Heart left ventricle (tissue), 16 donors: ENCODE data around the gene ATXN1. TPM values are rescaled to one million over a fixed set of nuclear protein-coding genes. Genes with fewer than 3 reads are reported as not detected.

ENCODE experiments used
- ATAC-seq, 4 donors: fragments of 200-7000 bp; cut with Tn5 transposase; one replicate each; pipeline ENCODE4 v1.9.1; 2020 to 2022; ENCODE audit warnings: moderate library complexity in 4 of 4, mild to moderate bottlenecking in 3 of 4, moderate number of reproducible peaks in 1 of 4
- DNase-seq, 5 donors: peaks; one replicate each; pipeline ENCODE4 v3.0.0-alpha.2; 2020
- H3K27ac ChIP-seq, 12 donors: fragments of 200-600 bp; sonication (generic) in 4 of 12; one replicate each; pipeline versions ENCODE4 v1.5.0 to v1.8.0; 2016 to 2022; ENCODE audit warnings: mild to moderate bottlenecking in 2 of 12
- H3K27me3 ChIP-seq, 9 donors: fragments of 200-600 bp; sonication (generic) in 2 of 9; one replicate each; pipeline versions ENCODE4 v1.5.1 to v1.8.0; 2016 to 2022; ENCODE audit warnings: mild to moderate bottlenecking in 3 of 9
- H3K36me3 ChIP-seq, 9 donors: fragments of 200-600 bp; sonication (generic) in 2 of 9; one replicate each; pipeline versions ENCODE4 v1.5.0 to v1.8.0; 2018 to 2022; ENCODE audit warnings: mild to moderate bottlenecking in 2 of 9
- H3K4me1 ChIP-seq, 12 donors: fragments of 200-600 bp; sonication (generic) in 4 of 12; one replicate each; pipeline versions ENCODE4 v1.5.0 to v1.8.0; 2016 to 2022; ENCODE audit warnings: mild to moderate bottlenecking in 3 of 12
- H3K4me3 ChIP-seq, 12 donors: fragments of 200-600 bp; sonication (generic) in 4 of 12; one replicate each; pipeline versions ENCODE4 v1.5.0 to v1.8.0; 2017 to 2022; ENCODE audit warnings: mild to moderate bottlenecking in 9 of 12, moderate library complexity in 4 of 12
- H3K9me3 ChIP-seq, 12 donors: fragments of 200-600 bp; sonication (generic) in 4 of 12; one replicate each; pipeline versions ENCODE4 v1.5.0 to v1.8.0; 2016 to 2022; ENCODE audit warnings: mild to moderate bottlenecking in 1 of 12
- CTCF ChIP-seq, 12 donors: fragments of 200-600 bp; sonication (generic) in 4 of 12; IDR thresholded peaks; one replicate each; pipeline versions ENCODE4 v1.5.0 to v1.8.0; 2018 to 2022; ENCODE audit warnings: antibody characterized with exemption in 12 of 12, mild to moderate bottlenecking in 5 of 12
- POLR2A ChIP-seq, 2 donors: fragments of 450-650 bp; IDR thresholded peaks; one replicate each; pipeline ENCODE4 v1.6.1; 2017; ENCODE audit warnings: antibody characterized with exemption in 2 of 2, mild to moderate bottlenecking in 2 of 2, moderate library complexity in 2 of 2
- WGBS, 4 donors: extraction: QIAGEN DNeasy Blood & Tissue Kit in 2 of 4; methylation state at CpG; one replicate each; pipeline versions ENCODE4 v1.1.5 to v1.1.7; 2013 to 2018; 5-methylcytosine and 5-hydroxymethylcytosine counted together
- intact Hi-C, 10 donors: fragments of 100-400 bp; cut with DNase I; formaldehyde crosslinking; loops; one replicate each; pipeline versions ENCODE4 v1.11.1 to v1.14.2; 2022
- polyA plus RNA-seq, 2 donors: library from polyadenylated mRNA; stranded (reverse); fragments of 200-250 nt; gene quantifications; one replicate each; pipeline ENCODE4 v1.2.3, GENCODE V29; 2013
- total RNA-seq, 9 donors: library from RNA; depleted of rRNA in 2 of 9; stranded (reverse); fragments of >200 nt in 2 of 9; fragmentation: NEBNext Ultra II Directional in 3 of 9; extraction: Animal tissue kit (Norgen Biotek cat#: 25700) in 3 of 9; gene quantifications; one replicate each; pipeline versions ENCODE4 v1.1.0 to v1.2.4, GENCODE V29; 2016 to 2023
- donor health status: ischemic (EF 13 %, LVEDD 7.1; RV severe dilation, severe dysfunction).
- donor health status: healthy with polysubstance abuse.
- donor health status: DM: no; HTN: yes; CAD: no.
- donor health status: DM: no; HTN: no; CAD: no.
- donor health status: ischemic (EF 25% LVEDD 6.9; RV normal size, moderate dysfunction).
- donor health status: ischemic (EF 25% LVEDD 5.7; RV mildly dilated, moderate dysfunction).
- donor health status: healthy.
- donor health status: DM: yes; HTN: yes; CAD: no.
- donor health status: ischemic (EF 35%, LVEDD 5.7; RV mildly dilated, moderate dysfunction).
- donor health status: nonischemic (EF 11% LVEDD 7.7; RV severe dilation, severe dysfunction).
- donor health status: DM: yes; HTN: yes; CAD: no.
- donor health status: PGD.
- donor health status: ischemic (EF 29% LVEDD 5.4; RV normal size, mild dysfunction).
- donor health status: nonischemic (EF 23%, LVEDD 6.1; RV moderate dilation, normal function).

The ATXN1 gene
- total and polyA plus RNA-seq, 11 donors = 8.7 to 51.8 (median 36.0) TPM

- Histone ChIP-seq H3K4me1 (peaks cover 4 to 48% (median 34%) of the 10 kb centered on the region in 12 donors), H3K27me3 (no peaks in the 10 kb centered on the region), H3K9me3 (no peaks in the 10 kb centered on the region), H3K27ac (peak overlapping the region; percentile 51 to 88 (median 78)), H3K36me3 (peaks cover 0 to 12% (median 0%) of the 10 kb centered on the region in 9 donors), H3K4me3 (peak overlapping the region in 3 of 12 donors; percentile 6 to 13 (median 7))
- peak; percentile 89 to 95 (median 92) for ATAC-seq
- intact Hi-C loops = loop anchor here in 5 of 10 donors (2.0 to 10.0 kb wide), 3 partner anchors 121 to 221 kb away; partner anchors contain the start of gene ATXN1 (in 4 of the 5)
- TF ChIP-seq POLR2A (IDR thresholded peaks at IDR 0.05) = peak in 1 of 2 donors; percentile 46
- peak in 1 of 12 donors; percentile 8 for TF ChIP-seq CTCF (IDR thresholded peaks at IDR 0.05)
- peak; percentile 74 to 86 (median 81) for DNase-seq
- WGBS, 4 donors = 5 to 19% (median 13%) methylated on average over 10 to 11 of the region's 11 CpGs
These were observed 217.3 kb downstream of the ATXN1 start for GRCh38 chr6:16544006-16544405.

GRCh38 chr6:16543521-16543920, 217.7 kb downstream of the ATXN1 start:
- Histone ChIP-seq H3K4me1 (peaks cover 4 to 48% (median 34%) of the 10 kb centered on the region in 12 donors), H3K4me3 (no peak overlapping the region), H3K27ac (peak overlapping the region in 11 of 12 donors; percentile 59 to 88 (median 78)), H3K36me3 (peaks cover 0 to 12% (median 0%) of the 10 kb centered on the region in 9 donors), H3K9me3 (no peaks in the 10 kb centered on the region), H3K27me3 (no peaks in the 10 kb centered on the region)
- 64 to 71% (median 70%) methylated on average over 5 of the region's 5 CpGs for WGBS, 4 donors
- TF ChIP-seq CTCF (IDR thresholded peaks at IDR 0.05) = no peak
- no peak for TF ChIP-seq POLR2A (IDR thresholded peaks at IDR 0.05)
- DNase-seq = no peak
- no peak for ATAC-seq
- intact Hi-C loops = loop anchor here in 4 of 10 donors (10.0 kb wide), 2 partner anchors 121 to 221 kb away; partner anchors contain the start of gene ATXN1 (in 3 of the 4)

- intact Hi-C loops = loop anchor here in 4 of 10 donors (10.0 kb wide), 2 partner anchors 123 to 223 kb away; partner anchors contain the start of gene ATXN1 (in 3 of the 4)
- peaks cover 4 to 48% (median 34%) of the 10 kb centered on the region in 12 donors for H3K4me1 ChIP-seq
- 69 to 83% (median 77%) methylated on average over 7 of the region's 7 CpGs for WGBS, 4 donors
These were observed 219.2 kb downstream of the ATXN1 start for GRCh38 chr6:16542070-16542469.

More at GRCh38 chr6:16542070-16542469, 219.2 kb downstream of the ATXN1 start:
- no peak for DNase-seq
- Histone ChIP-seq H3K27ac (peak overlapping the region in 10 of 12 donors; percentile 19 to 88 (median 60)), H3K4me3 (peak overlapping the region in 1 of 12 donors; percentile 23), H3K9me3 (no peaks in the 10 kb centered on the region), H3K36me3 (peaks cover 0 to 5% (median 0%) of the 10 kb centered on the region in 9 donors), H3K27me3 (no peaks in the 10 kb centered on the region)
- ATAC-seq = peak in 1 of 4 donors; percentile 18
- TF ChIP-seq POLR2A (IDR thresholded peaks at IDR 0.05) (no peak), CTCF (IDR thresholded peaks at IDR 0.05) (no peak)
